PC-9 (cell line): ENCODE data around the gene PLEKHG4B.

ENCODE experiments used
- EZH2 ChIP-seq: fragments of 200-600 bp; sonication (generic); IDR thresholded peaks from 2 replicates; pipeline ENCODE4 v1.8.0; 2017; ENCODE audit warnings: antibody characterized with exemption, low read depth
- TF ChIP-seq, protein P1 (sequence below): fragments of 200-600 bp; sonication (generic); conservative IDR thresholded peaks from 2 replicates; pipeline ENCODE4 v1.6.1; 2017; ENCODE audit warnings: mixed run types, antibody characterized with exemption, mild to moderate bottlenecking, moderate library complexity

DNA sequence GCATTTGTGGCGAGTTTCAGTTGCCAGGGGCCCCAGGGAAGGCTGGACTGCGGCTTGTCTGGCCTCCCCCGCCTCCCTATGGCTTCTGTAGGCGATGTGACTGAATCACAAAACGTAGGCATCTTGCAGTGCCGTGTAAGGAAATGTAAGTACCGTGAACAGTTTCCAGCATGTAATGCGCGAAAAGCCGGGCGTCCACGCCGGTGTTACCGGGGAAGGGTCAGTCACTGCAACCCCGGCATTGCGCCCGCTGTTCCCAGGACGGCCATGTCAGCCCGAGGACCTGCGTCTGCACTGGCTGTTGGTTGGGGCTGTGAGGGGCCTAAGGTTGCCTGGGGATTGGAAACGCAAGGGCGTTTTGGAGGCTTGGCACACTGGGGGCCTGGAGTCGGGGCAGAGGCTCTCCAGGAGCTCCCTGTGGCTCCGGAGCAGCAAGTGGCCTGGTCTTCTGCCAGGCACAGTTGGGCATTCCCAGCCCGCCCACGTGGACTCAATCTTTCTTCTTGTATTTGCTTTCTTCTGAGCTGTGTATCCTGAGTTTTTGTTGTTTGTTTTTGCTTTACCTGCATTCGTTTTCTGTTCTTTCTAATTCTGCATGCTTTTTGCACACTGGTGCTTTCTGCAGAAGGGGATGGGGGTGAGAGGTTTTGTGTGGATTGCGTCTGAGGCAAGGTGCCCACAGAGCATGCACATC, 36.9 kb upstream of the PLEKHG4B start:
- TF ChIP-seq, protein P1, sequence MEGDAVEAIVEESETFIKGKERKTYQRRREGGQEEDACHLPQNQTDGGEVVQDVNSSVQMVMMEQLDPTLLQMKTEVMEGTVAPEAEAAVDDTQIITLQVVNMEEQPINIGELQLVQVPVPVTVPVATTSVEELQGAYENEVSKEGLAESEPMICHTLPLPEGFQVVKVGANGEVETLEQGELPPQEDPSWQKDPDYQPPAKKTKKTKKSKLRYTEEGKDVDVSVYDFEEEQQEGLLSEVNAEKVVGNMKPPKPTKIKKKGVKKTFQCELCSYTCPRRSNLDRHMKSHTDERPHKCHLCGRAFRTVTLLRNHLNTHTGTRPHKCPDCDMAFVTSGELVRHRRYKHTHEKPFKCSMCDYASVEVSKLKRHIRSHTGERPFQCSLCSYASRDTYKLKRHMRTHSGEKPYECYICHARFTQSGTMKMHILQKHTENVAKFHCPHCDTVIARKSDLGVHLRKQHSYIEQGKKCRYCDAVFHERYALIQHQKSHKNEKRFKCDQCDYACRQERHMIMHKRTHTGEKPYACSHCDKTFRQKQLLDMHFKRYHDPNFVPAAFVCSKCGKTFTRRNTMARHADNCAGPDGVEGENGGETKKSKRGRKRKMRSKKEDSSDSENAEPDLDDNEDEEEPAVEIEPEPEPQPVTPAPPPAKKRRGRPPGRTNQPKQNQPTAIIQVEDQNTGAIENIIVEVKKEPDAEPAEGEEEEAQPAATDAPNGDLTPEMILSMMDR, result no peak
- TF ChIP-seq EZH2, result no peak
